AG10803 (cell line): Measurements from ENCODE around the gene ZFR.
"Not testable (repeated sequence)": the region's sequence is repeated elsewhere in the genome, so short reads cannot be mapped to it uniquely, and the experiment has no call there.

Experiments used
- DNase-seq: peaks from one replicate; pipeline ENCODE4 v3.0.0; 2010; ENCODE audit warnings: low read depth
- H3K4me3 ChIP-seq: 2 replicates; pipeline ENCODE4 v1.5.1; 2011; ENCODE audit warnings: mild to moderate bottlenecking, low read length, control low read depth
- TF ChIP-seq, protein P1 (sequence below): conservative IDR thresholded peaks from 2 replicates; pipeline ENCODE4 v1.5.1; 2011; ENCODE audit warnings: mild to moderate bottlenecking, low read length, control low read depth, inconsistent platforms

ZFR gene

GRCh38 chr5:32315221-32316014 lies 129.1 kb downstream of the ZFR start:
- no peak for DNase-seq
- TF ChIP-seq, protein P1, sequence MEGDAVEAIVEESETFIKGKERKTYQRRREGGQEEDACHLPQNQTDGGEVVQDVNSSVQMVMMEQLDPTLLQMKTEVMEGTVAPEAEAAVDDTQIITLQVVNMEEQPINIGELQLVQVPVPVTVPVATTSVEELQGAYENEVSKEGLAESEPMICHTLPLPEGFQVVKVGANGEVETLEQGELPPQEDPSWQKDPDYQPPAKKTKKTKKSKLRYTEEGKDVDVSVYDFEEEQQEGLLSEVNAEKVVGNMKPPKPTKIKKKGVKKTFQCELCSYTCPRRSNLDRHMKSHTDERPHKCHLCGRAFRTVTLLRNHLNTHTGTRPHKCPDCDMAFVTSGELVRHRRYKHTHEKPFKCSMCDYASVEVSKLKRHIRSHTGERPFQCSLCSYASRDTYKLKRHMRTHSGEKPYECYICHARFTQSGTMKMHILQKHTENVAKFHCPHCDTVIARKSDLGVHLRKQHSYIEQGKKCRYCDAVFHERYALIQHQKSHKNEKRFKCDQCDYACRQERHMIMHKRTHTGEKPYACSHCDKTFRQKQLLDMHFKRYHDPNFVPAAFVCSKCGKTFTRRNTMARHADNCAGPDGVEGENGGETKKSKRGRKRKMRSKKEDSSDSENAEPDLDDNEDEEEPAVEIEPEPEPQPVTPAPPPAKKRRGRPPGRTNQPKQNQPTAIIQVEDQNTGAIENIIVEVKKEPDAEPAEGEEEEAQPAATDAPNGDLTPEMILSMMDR = no peak
- H3K4me3 ChIP-seq = no peak overlapping the region

- H3K4me3 ChIP-seq = no peak overlapping the region
- DNase-seq = no peak
- TF ChIP-seq, protein P1 = no peak
Measured at GRCh38 chr5:32314658-32315057, 129.9 kb downstream of the ZFR start.

DNA sequence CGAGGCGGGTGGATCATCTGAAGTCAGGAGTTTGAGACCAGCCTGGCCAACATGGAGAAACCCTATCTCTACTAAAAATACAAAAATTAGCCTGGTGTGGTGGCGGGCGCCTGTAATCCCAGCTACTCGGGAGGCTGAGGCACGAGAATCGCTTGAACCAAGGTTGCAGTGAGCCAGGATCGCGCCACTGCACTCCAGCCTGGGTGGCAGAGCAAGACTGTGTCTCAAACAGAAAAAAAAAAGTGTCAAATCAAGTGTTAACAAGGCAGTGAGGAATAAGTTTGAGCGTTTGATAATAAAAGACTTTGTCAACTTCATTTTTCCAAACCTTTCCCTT lies 130.4 kb downstream of the ZFR start:
- DNase-seq, H3K4me3 ChIP-seq: not testable (repeated sequence)

- TF ChIP-seq, protein P1 = no peak
- peak; percentile 99 for DNase-seq
- H3K4me3 ChIP-seq = peak within 1 kb of the TSS; percentile 79
Measured at GRCh38 chr5:32312595-32313332, 131.8 kb downstream of the ZFR start, which contains the start of gene MTMR12. MTMR12 (minus strand) TSS chr5:32312939; CDS start chr5:32312838, 101 bp downstream.

DNA sequence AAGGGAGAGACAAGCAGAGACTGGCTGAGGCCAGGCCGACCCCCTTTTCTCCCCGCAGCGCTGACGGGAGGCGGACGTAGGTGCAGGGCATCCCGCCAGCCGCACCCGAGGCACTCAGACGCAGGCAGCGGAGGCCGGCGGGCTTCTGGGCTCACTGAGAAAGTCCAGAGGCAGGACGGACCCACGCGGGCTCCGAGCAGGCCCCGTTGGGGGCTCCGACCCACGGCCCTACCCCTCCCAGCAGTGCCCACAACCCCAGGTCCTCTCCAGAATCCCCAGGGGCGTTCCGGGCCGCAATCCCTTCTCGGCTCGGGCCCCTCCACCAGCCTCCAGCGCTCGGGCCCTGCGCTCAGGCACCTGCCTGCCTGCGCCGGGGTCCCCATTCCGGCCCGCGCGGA lies 132.3 kb downstream of the ZFR start:
- peak overlapping the region; percentile 79 for H3K4me3 ChIP-seq
- TF ChIP-seq, protein P1 = no peak
- peak; percentile 70 for DNase-seq

GRCh38 chr5:32311404-32312196 lies 132.9 kb downstream of the ZFR start:
- DNase-seq = peak; percentile 41

DNA sequence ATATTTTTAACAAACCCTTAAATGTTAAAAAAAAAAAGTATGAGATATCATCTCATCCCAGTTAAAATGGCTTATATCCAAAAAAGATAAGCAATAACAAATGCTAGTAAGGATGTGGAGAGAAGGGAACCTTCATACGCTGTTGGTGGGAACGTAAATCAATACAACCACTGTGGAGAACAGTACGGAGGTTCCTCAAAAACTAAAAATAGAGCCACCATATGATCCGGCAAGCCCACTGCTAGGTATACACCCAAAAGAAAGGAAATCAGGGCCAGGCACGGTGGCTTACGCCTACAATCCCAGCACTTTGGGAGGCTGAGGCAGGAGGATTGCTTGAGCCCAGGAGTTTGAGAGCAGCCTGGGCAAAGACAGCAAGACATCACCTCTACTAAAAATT lies 134.8 kb downstream of the ZFR start:
- no peak for DNase-seq
- no peak overlapping the region for H3K4me3 ChIP-seq
- TF ChIP-seq, protein P1 = no peak

More at GRCh38 chr5:32311404-32312196, 132.9 kb downstream of the ZFR start:
- TF ChIP-seq, protein P1 = no peak
- H3K4me3 ChIP-seq = peak overlapping the region; percentile 79
